Fibroblast of skin of left quadriceps (primary cell): Measurements from ENCODE around the gene DAB2IP.
"Not testable (repeated sequence)": the region's sequence is repeated elsewhere in the genome, so short reads cannot be mapped to it uniquely, and the experiment has no call there.

Experiments used
- DNase-seq, 2 experiments: peaks; one replicate each; pipeline ENCODE4 v3.0.0-alpha.2; 2013; ENCODE audit warnings: low read depth in 2 of 2

DAB2IP gene

GRCh38 chr9:121725008-121725775 is 73.8 kb downstream of the DAB2IP start:
- peak; percentile 94 for DNase-seq

- no peak for DNase-seq
Observed at GRCh38 chr9:121727295-121728020, 76.0 kb downstream of the DAB2IP start.

GRCh38 chr9:121728916-121729315 is 77.5 kb downstream of the DAB2IP start:
- DNase-seq = no peak

- DNase-seq = no peak
Observed at GRCh38 chr9:121729769-121730562, 78.5 kb downstream of the DAB2IP start.

GRCh38 chr9:121731090-121731489 is 79.7 kb downstream of the DAB2IP start:
- no peak for DNase-seq

- DNase-seq = no peak
Observed at GRCh38 chr9:121731919-121732318, 80.5 kb downstream of the DAB2IP start.

GRCh38 chr9:121732389-121732788 is 81.0 kb downstream of the DAB2IP start:
- DNase-seq = no peak

GRCh38 chr9:121732886-121733285 is 81.5 kb downstream of the DAB2IP start:
- DNase-seq = no peak

- DNase-seq = no peak
Observed at GRCh38 chr9:121734465-121734864, 83.0 kb downstream of the DAB2IP start.

- peak; percentile 36 to 37 for DNase-seq
Observed at GRCh38 chr9:121735065-121735792, 83.8 kb downstream of the DAB2IP start.

GRCh38 chr9:121735793-121736770 is 84.6 kb downstream of the DAB2IP start:
- DNase-seq = no peak

GRCh38 chr9:121736934-121737462 is 85.6 kb downstream of the DAB2IP start:
- no peak for DNase-seq

- no peak for DNase-seq
Observed at GRCh38 chr9:121737481-121737931, 86.1 kb downstream of the DAB2IP start.

- no peak for DNase-seq
Observed at GRCh38 chr9:121738411-121738810, 87.0 kb downstream of the DAB2IP start.

GRCh38 chr9:121738968-121739367 is 87.5 kb downstream of the DAB2IP start:
- peak in 1 of 2 experiments; percentile 11 for DNase-seq

GRCh38 chr9:121739971-121740370 is 88.5 kb downstream of the DAB2IP start:
- no peak for DNase-seq

GRCh38 chr9:121741228-121741918 is 89.9 kb downstream of the DAB2IP start:
- DNase-seq = no peak

GRCh38 chr9:121741919-121742283 is 90.5 kb downstream of the DAB2IP start:
- DNase-seq = not testable (repeated sequence)

- DNase-seq = no peak
Observed at GRCh38 chr9:121742923-121743322, 91.5 kb downstream of the DAB2IP start.
